K562 (cell line): ENCODE data around the gene SGO1. TPM values are rescaled to one million over a fixed set of nuclear protein-coding genes. Genes with fewer than 3 reads are reported as not detected.

Source experiments
- ATAC-seq: fragments of 200-7000 bp; cut with Tn5 transposase; 3 replicates; pipeline ENCODE4 v1.9.1; 2020; ENCODE audit warnings: moderate library complexity
- BruUV-seq: library from RNA; stranded (reverse); fragments of 400-500 nt; replicated peaks from 2 replicates; lab custom pipeline; 2021; lab: Mats Ljungman, UMichigan
- CTCF ChIA-PET: fragments of 300-600 bp; formaldehyde crosslinking; extraction: SDS; loops from one replicate; lab custom pipeline; 2021; ENCODE audit warnings: low intra/inter-chr PET ratio; lab: Yijun Ruan, JAX
- POLR2A ChIA-PET: fragments of 300-600, 350-650 bp; sonication (Branson Sonifier 250); formaldehyde crosslinking; extraction: SDS; loops from one replicate; lab custom pipeline; 2021; ENCODE audit warnings: antibody characterized with exemption, inconsistent platforms; lab: Yijun Ruan, JAX
- DNase-seq, 4 experiments: peaks; one replicate each; pipeline versions ENCODE4 v3.0.0 to v3.0.0-alpha.2; 2011 to 2018; ENCODE audit warnings: low spot score in 3 of 4, mixed read lengths in 3 of 4; ENCODE audit errors: extremely low read depth in 1 of 4
- FAIRE-seq: peaks from 2 replicates; lab custom pipeline; 2011; peaks lifted over from hg19 to GRCh38; lab: Jason Lieb, UNC
- H2AFZ ChIP-seq: 2 replicates; pipeline ENCODE4 v1.6.0; 2011; ENCODE audit warnings: low read depth, low read length, control low read depth, inconsistent platforms
- H3K27ac ChIP-seq: fragments of 200-600 bp; 3 replicates; pipeline ENCODE4 v1.8.0; 2011; ENCODE audit warnings: low read depth, mild to moderate bottlenecking, control low read depth, inconsistent platforms, low read length, moderate library complexity, mixed read lengths; ENCODE audit errors: extremely low read depth
- H3K27me3 ChIP-seq, 2 experiments: fragments of 300-600 bp in 1 of 2; 2 replicates in 1 of 2; 3 replicates in 1 of 2; pipeline versions ENCODE4 v1.6.0 to v1.8.0; 2011; ENCODE audit warnings: inconsistent platforms in 2 of 2, low read length in 2 of 2, mild to moderate bottlenecking in 1 of 2, mixed read lengths in 1 of 2, moderate library complexity in 1 of 2; ENCODE audit not compliant: control insufficient read depth in 2 of 2, insufficient read depth in 2 of 2
- H3K36me3 ChIP-seq: fragments of 300-600 bp; 3 replicates; pipeline ENCODE4 v1.8.0; 2011; ENCODE audit warnings: mild to moderate bottlenecking, low read length, inconsistent platforms; ENCODE audit not compliant: control insufficient read depth, insufficient read depth
- H3K4me1 ChIP-seq, 2 experiments: fragments of 200-600 bp in 1 of 2; replicated peaks in 1 of 2; 2 replicates in 1 of 2; 3 replicates in 1 of 2; pipeline versions ENCODE4 v1.5.1 to v1.8.0; 2011; ENCODE audit warnings: inconsistent platforms in 2 of 2, low read length in 2 of 2, mild to moderate bottlenecking in 1 of 2, mixed read lengths in 1 of 2, moderate library complexity in 1 of 2; ENCODE audit not compliant: control insufficient read depth in 2 of 2, insufficient read depth in 2 of 2
- H3K4me2 ChIP-seq: 2 replicates; pipeline ENCODE4 v1.6.1; 2011; ENCODE audit warnings: low read length, control low read depth, inconsistent platforms, mixed read lengths; ENCODE audit not compliant: insufficient read depth
- H3K4me3 ChIP-seq: fragments of 200-600 bp; sonication (generic), shearing (Covaris generic); 2 replicates; pipeline ENCODE4 v1.5.1; 2016; ENCODE audit warnings: control low read depth, inconsistent platforms
- H3K79me2 ChIP-seq: fragments of 200-600 bp; 3 replicates; pipeline ENCODE4 v1.8.0; 2011; ENCODE audit warnings: low read length, inconsistent platforms; ENCODE audit not compliant: control insufficient read depth, insufficient read depth
- H3K9ac ChIP-seq, 2 experiments: 2 replicates each; pipeline versions ENCODE4 v1.6.0 to v1.6.1; 2011; ENCODE audit warnings: low read depth in 2 of 2, low read length in 2 of 2, control low read depth in 1 of 2, inconsistent platforms in 1 of 2, mild to moderate bottlenecking in 1 of 2, mixed read lengths in 1 of 2; ENCODE audit not compliant: insufficient read depth in 1 of 2
- H3K9me1 ChIP-seq: one replicate; pipeline ENCODE4 v1.6.0; 2011; ENCODE audit warnings: inconsistent platforms, mild to moderate bottlenecking, low read length, moderate library complexity; ENCODE audit not compliant: control insufficient read depth, insufficient read depth
- H3K9me3 ChIP-seq: replicated peaks from 2 replicates; pipeline ENCODE4 v1.5.1; 2011; ENCODE audit warnings: low read depth, low read length, inconsistent platforms; ENCODE audit not compliant: control insufficient read depth, insufficient read depth
- H4K20me1 ChIP-seq: replicated peaks from 2 replicates; pipeline ENCODE4 v1.6.1; 2011; ENCODE audit warnings: low read length, inconsistent platforms, mixed read lengths; ENCODE audit not compliant: control insufficient read depth, insufficient read depth
- CBFB ChIP-seq: sonication (generic); formaldehyde crosslinking; IDR thresholded peaks from 2 replicates; pipeline ENCODE4 v1.4.0; 2020; ENCODE audit warnings: mild to moderate bottlenecking, missing genetic modification reagents
- CC2D1A ChIP-seq: fragments of 450-650 bp; IDR thresholded peaks from 2 replicates; pipeline ENCODE4 v1.6.1; 2017; ENCODE audit warnings: mild to moderate bottlenecking
- DDX20 ChIP-seq: fragments of 450-650 bp; IDR thresholded peaks from 2 replicates; pipeline ENCODE4 v1.6.1; 2016; ENCODE audit warnings: missing genetic modification characterization, low read depth, mild to moderate bottlenecking, missing compliant biosample characterization, moderate library complexity
- DMBX1 ChIP-seq: fragments of 250-450 bp; sonication (Bioruptor Pico); IDR thresholded peaks from 2 replicates; pipeline ENCODE4 v1.8.0; 2022; ENCODE audit warnings: inconsistent platforms, mild to moderate bottlenecking, moderate library complexity, borderline replicate concordance
- HNRNPLL ChIP-seq: fragments of 200-400 bp; formaldehyde crosslinking; IDR thresholded peaks from 2 replicates; pipeline ENCODE4 v1.6.1; 2017; ENCODE audit warnings: low read length, low read depth, mild to moderate bottlenecking; ENCODE audit not compliant: poor library complexity, severe bottlenecking
- RFX1 ChIP-seq: fragments of 450-650 bp; IDR thresholded peaks from 2 replicates; pipeline ENCODE4 v1.6.1; 2016; ENCODE audit warnings: mild to moderate bottlenecking, moderate library complexity
- TAF7 ChIP-seq: fragments of 450-650 bp; IDR thresholded peaks from 2 replicates; pipeline ENCODE4 v1.6.1; 2016; ENCODE audit warnings: missing genetic modification characterization, missing compliant biosample characterization
- ZNF224 ChIP-seq: sonication (generic); formaldehyde crosslinking; IDR thresholded peaks from 2 replicates; pipeline ENCODE4 v1.8.0; 2022; ENCODE audit warnings: mild to moderate bottlenecking, missing genetic modification reagents
- ZNF561 ChIP-seq: fragments of 450-650 bp; formaldehyde crosslinking; conservative IDR thresholded peaks from 2 replicates; pipeline ENCODE4 v1.4.0; 2020; ENCODE audit warnings: mild to moderate bottlenecking, moderate library complexity
- WGBS: fragments of 100-300 bp; shearing (Covaris generic); methylation state at CpG from one replicate; pipeline ENCODE4 v1.1.6; 2016; ENCODE audit warnings: low coverage, mixed read lengths; ENCODE audit not compliant: insufficient coverage; ENCODE audit errors: missing lambda C conversion rate; 5-methylcytosine and 5-hydroxymethylcytosine counted together
- in situ Hi-C: fragments of 300-500 bp; cut with MboI; formaldehyde crosslinking; loops from 4 replicates; pipeline ENCODE4 v1.15.0; 2018; ENCODE audit warnings: inconsistent platforms, mixed read lengths
- intact Hi-C: fragments of 100-400 bp; cut with micrococcal nuclease; formaldehyde crosslinking; loops from 2 replicates; pipeline ENCODE4 v1.14.2; 2022
- polyA plus RNA-seq, 8 experiments: library from polyadenylated mRNA; depleted of rRNA in 4 of 8; stranded (reverse) in 5 of 8; unstranded in 3 of 8; fragments of >200 nt; fragmentation: Nextera tagmentation in 2 of 8; fragmentation: Illumina TruSeq in 1 of 8; extraction: Ambion mirVana in 2 of 8; extraction: Trizol in 1 of 8; gene quantifications; 2 replicates each; pipeline versions ENCODE4 v1.2.1 to v1.2.3, GENCODE V29; 2011 to 2014; ENCODE audit warnings: inconsistent platforms in 1 of 8, missing spikeins in 1 of 8
- total RNA-seq, 7 experiments: library from RNA; depleted of rRNA in 6 of 7; stranded (reverse); fragments of >200 nt in 6 of 7; fragmentation: Illumina TruSeq in 2 of 7; extraction: Trizol in 2 of 7; gene quantifications; 2 replicates each; pipeline versions ENCODE4 v1.2.1 to v1.2.3, GENCODE V29; 2011 to 2021; ENCODE audit warnings: low replicate concordance in 1 of 7
- TF ChIP-seq, protein P1 (sequence below): fragments of 150-350 bp; conservative IDR thresholded peaks from 2 replicates; pipeline ENCODE4 v1.6.1; 2014; ENCODE audit warnings: low read length
- TF ChIP-seq, protein P2 (sequence below): sonication (generic); formaldehyde crosslinking; IDR thresholded peaks from 2 replicates; pipeline ENCODE4 v1.8.0; 2022; ENCODE audit warnings: mild to moderate bottlenecking, missing genetic modification reagents

SGO1 gene
- total and polyA plus RNA-seq, 9 of the 15 experiments (the other 6 are each of a cell fraction or from before 2014, with no cell fraction given): 13.7 to 57.3 (median 28.2) TPM

- H2AFZ ChIP-seq: no peak overlapping the region
These were observed 40.1 kb downstream of the SGO1 start for GRCh38 chr3:20145874-20146273.

More at GRCh38 chr3:20145874-20146273, 40.1 kb downstream of the SGO1 start:
- 60% methylated on average over 2 of the region's 2 CpGs for WGBS
- peaks cover 4% of the 10 kb centered on the region; the same call in 2 of the 3 replicates for H3K36me3 ChIP-seq
- BruUV-seq: no TSS peak
- FAIRE-seq (no peak), DNase-seq (no peak), ATAC-seq (no peak)
- H3K9ac ChIP-seq: no peak overlapping the region
- no peak for TF ChIP-seq ZNF561 (CRISPR knock-in tag)
- no peak for TF ChIP-seq ZNF224 (CRISPR knock-in tag)
- TF ChIP-seq RFX1: no peak
- no peak for TF ChIP-seq CBFB
- TF ChIP-seq TAF7 (tag): no peak
- no peak for TF ChIP-seq DDX20 (tag)
- TF ChIP-seq, protein P1, sequence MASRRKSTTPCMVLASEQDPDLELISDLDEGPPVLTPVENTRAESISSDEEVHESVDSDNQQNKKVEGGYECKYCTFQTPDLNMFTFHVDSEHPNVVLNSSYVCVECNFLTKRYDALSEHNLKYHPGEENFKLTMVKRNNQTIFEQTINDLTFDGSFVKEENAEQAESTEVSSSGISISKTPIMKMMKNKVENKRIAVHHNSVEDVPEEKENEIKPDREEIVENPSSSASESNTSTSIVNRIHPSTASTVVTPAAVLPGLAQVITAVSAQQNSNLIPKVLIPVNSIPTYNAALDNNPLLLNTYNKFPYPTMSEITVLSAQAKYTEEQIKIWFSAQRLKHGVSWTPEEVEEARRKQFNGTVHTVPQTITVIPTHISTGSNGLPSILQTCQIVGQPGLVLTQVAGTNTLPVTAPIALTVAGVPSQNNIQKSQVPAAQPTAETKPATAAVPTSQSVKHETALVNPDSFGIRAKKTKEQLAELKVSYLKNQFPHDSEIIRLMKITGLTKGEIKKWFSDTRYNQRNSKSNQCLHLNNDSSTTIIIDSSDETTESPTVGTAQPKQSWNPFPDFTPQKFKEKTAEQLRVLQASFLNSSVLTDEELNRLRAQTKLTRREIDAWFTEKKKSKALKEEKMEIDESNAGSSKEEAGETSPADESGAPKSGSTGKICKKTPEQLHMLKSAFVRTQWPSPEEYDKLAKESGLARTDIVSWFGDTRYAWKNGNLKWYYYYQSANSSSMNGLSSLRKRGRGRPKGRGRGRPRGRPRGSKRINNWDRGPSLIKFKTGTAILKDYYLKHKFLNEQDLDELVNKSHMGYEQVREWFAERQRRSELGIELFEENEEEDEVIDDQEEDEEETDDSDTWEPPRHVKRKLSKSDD: no peak
- TF ChIP-seq, protein P2, sequence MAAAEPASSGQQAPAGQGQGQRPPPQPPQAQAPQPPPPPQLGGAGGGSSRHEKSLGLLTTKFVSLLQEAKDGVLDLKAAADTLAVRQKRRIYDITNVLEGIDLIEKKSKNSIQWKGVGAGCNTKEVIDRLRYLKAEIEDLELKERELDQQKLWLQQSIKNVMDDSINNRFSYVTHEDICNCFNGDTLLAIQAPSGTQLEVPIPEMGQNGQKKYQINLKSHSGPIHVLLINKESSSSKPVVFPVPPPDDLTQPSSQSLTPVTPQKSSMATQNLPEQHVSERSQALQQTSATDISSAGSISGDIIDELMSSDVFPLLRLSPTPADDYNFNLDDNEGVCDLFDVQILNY (CRISPR knock-in tag): no peak
- TF ChIP-seq HNRNPLL: no peak
- TF ChIP-seq CC2D1A: no peak
- TF ChIP-seq DMBX1 (CRISPR knock-in tag): no peak
- no peak overlapping the region for H3K4me3 ChIP-seq
- intact Hi-C loops (no loop called here), in situ Hi-C loops (no loop called here)
- no peaks in the 10 kb centered on the region for H3K4me1 ChIP-seq
- H4K20me1 ChIP-seq: no peaks in the 10 kb centered on the region
- H3K4me2 ChIP-seq: no peak overlapping the region
- H3K79me2 ChIP-seq: no peaks in the 10 kb centered on the region
- no peaks in the 10 kb centered on the region for H3K9me3 ChIP-seq
- H3K9me1 ChIP-seq: no peaks in the 10 kb centered on the region
- ChIA-PET POLR2A (no interaction called here), CTCF (no interaction called here)
- no peaks in the 10 kb centered on the region for H3K27me3 ChIP-seq
- no peak overlapping the region for H3K27ac ChIP-seq
